Colonic mucosa (tissue), 4 donors: ENCODE results near the gene ARHGAP8. TPM values are rescaled to one million over a fixed set of nuclear protein-coding genes. Genes with fewer than 3 reads are reported as not detected.

Experiments used
- DNase-seq: peaks from one replicate; pipeline ENCODE4 v3.0.0-alpha.2; 2020
- H3K27ac ChIP-seq: fragments of 200-600 bp; one replicate; pipeline ENCODE4 v1.8.0; 2021
- H3K27me3 ChIP-seq: fragments of 200-600 bp; one replicate; pipeline ENCODE4 v1.8.0; 2021
- H3K36me3 ChIP-seq: fragments of 200-600 bp; one replicate; pipeline ENCODE4 v1.8.0; 2021
- H3K4me1 ChIP-seq: fragments of 200-600 bp; one replicate; pipeline ENCODE4 v1.8.0; 2021; ENCODE audit warnings: mild to moderate bottlenecking
- H3K4me3 ChIP-seq: fragments of 200-600 bp; one replicate; pipeline ENCODE4 v1.8.0; 2021
- H3K9ac ChIP-seq, 2 donors: one replicate each; pipeline ENCODE4 v1.7.0; 2013; ENCODE audit warnings: control low read depth in 2 of 2, low read depth in 2 of 2, low read length in 2 of 2
- H3K9me3 ChIP-seq: fragments of 200-600 bp; one replicate; pipeline ENCODE4 v1.8.0; 2021
- intact Hi-C: fragments of 100-400 bp; cut with DNase I; formaldehyde crosslinking; loops from one replicate; pipeline ENCODE4 v1.14.1; 2022
- total RNA-seq, 2 donors: library from RNA; stranded (reverse); fragmentation: NEBNext Ultra II Directional in 1 of 2; extraction: Animal tissue kit (Norgen Biotek cat#: 25700) in 1 of 2; gene quantifications; one replicate each; pipeline ENCODE4 v1.2.1, GENCODE V29; 2021
- TF ChIP-seq, protein P1 (sequence below): fragments of 200-600 bp; IDR thresholded peaks from one replicate; pipeline ENCODE4 v1.8.0; 2022; ENCODE audit warnings: antibody characterized with exemption, mild to moderate bottlenecking
- donor health status: healthy.
- donor health status: DM: no; HTN: no; CAD: no.
- donor health status: DM: no; HTN: no; CAD: no.

The ARHGAP8 gene
- total RNA-seq, 2 donors from 2014 or later: 38.4 to 69.9 TPM

GRCh38 chr22:44883011-44883421 lies 130.6 kb downstream of the ARHGAP8 start:
- Histone ChIP-seq H3K9me3 (no peaks in the 10 kb centered on the region), H3K4me1 (no peaks in the 10 kb centered on the region), H3K9ac (no peak overlapping the region), H3K4me3 (no peak overlapping the region), H3K27ac (no peak overlapping the region), H3K36me3 (no peaks in the 10 kb centered on the region), H3K27me3 (no peaks in the 10 kb centered on the region)
- intact Hi-C loops: no loop called here
- TF ChIP-seq, protein P1, sequence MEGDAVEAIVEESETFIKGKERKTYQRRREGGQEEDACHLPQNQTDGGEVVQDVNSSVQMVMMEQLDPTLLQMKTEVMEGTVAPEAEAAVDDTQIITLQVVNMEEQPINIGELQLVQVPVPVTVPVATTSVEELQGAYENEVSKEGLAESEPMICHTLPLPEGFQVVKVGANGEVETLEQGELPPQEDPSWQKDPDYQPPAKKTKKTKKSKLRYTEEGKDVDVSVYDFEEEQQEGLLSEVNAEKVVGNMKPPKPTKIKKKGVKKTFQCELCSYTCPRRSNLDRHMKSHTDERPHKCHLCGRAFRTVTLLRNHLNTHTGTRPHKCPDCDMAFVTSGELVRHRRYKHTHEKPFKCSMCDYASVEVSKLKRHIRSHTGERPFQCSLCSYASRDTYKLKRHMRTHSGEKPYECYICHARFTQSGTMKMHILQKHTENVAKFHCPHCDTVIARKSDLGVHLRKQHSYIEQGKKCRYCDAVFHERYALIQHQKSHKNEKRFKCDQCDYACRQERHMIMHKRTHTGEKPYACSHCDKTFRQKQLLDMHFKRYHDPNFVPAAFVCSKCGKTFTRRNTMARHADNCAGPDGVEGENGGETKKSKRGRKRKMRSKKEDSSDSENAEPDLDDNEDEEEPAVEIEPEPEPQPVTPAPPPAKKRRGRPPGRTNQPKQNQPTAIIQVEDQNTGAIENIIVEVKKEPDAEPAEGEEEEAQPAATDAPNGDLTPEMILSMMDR: no peak
- DNase-seq: no peak

- no peaks in the 10 kb centered on the region for H3K9me3 ChIP-seq
- no peak overlapping the region for H3K27ac ChIP-seq
- no peak overlapping the region for H3K4me3 ChIP-seq
- intact Hi-C loops: no loop called here
- no peaks in the 10 kb centered on the region for H3K27me3 ChIP-seq
- TF ChIP-seq, protein P1: no peak
- no peak overlapping the region for H3K9ac ChIP-seq
- no peaks in the 10 kb centered on the region for H3K4me1 ChIP-seq
- no peaks in the 10 kb centered on the region for H3K36me3 ChIP-seq
- no peak for DNase-seq
These were observed 132.2 kb downstream of the ARHGAP8 start for GRCh38 chr22:44884562-44884961.

- no peaks in the 10 kb centered on the region for H3K36me3 ChIP-seq
- H3K9me3 ChIP-seq: no peaks in the 10 kb centered on the region
- no peaks in the 10 kb centered on the region for H3K27me3 ChIP-seq
- intact Hi-C loops: no loop called here
- H3K9ac ChIP-seq: no peak overlapping the region
- H3K27ac ChIP-seq: no peak overlapping the region
- H3K4me1 ChIP-seq: no peaks in the 10 kb centered on the region
- TF ChIP-seq, protein P1: no peak
- no peak for DNase-seq
- H3K4me3 ChIP-seq: no peak overlapping the region
These were observed 132.8 kb downstream of the ARHGAP8 start for GRCh38 chr22:44884968-44885805.

GRCh38 chr22:44885806-44886360 lies 133.5 kb downstream of the ARHGAP8 start:
- no peak for DNase-seq
- Histone ChIP-seq H3K36me3 (no peaks in the 10 kb centered on the region), H3K9ac (no peak overlapping the region), H3K27me3 (no peaks in the 10 kb centered on the region), H3K27ac (no peak overlapping the region), H3K9me3 (no peaks in the 10 kb centered on the region), H3K4me1 (no peaks in the 10 kb centered on the region), H3K4me3 (no peak overlapping the region)
- TF ChIP-seq, protein P1: no peak
- intact Hi-C loops: no loop called here

GRCh38 chr22:44887941-44888366 lies 135.6 kb downstream of the ARHGAP8 start:
- intact Hi-C loops: no loop called here
- no peaks in the 10 kb centered on the region for H3K9me3 ChIP-seq
- TF ChIP-seq, protein P1: no peak
- no peaks in the 10 kb centered on the region for H3K36me3 ChIP-seq
- no peak overlapping the region for H3K27ac ChIP-seq
- no peaks in the 10 kb centered on the region for H3K27me3 ChIP-seq
- no peak for DNase-seq
- no peaks in the 10 kb centered on the region for H3K4me1 ChIP-seq
- no peak overlapping the region for H3K9ac ChIP-seq
- H3K4me3 ChIP-seq: no peak overlapping the region
